ENCODE measurements around the gene FADS1. TPM values are rescaled to one million over a fixed set of nuclear protein-coding genes. Genes with fewer than 3 reads are reported as not detected.

FADS1 gene
- total RNA-seq, 2 donors from 2014 or later = 1.2 to 4.6 TPM

- H3K9me3 ChIP-seq (ENCODE audit: control insufficient read depth, low read length, poor library complexity, severe bottlenecking) = no peaks in the 10 kb centered on the region
- Mint-ChIP-seq H3K4me3 (no peak overlapping the region), H3K27ac (no peak overlapping the region), H3K4me1 (peaks cover 9% of the 10 kb centered on the region), H3K36me3 (ENCODE audit: low read depth) (peaks cover 2% of the 10 kb centered on the region), H3K27me3 (no peaks in the 10 kb centered on the region)
- no peak for DNase-seq
- ATAC-seq = no peak
These were observed 22.1 kb upstream of the FADS1 start for GRCh38 chr11:61838921-61839320.

DNA sequence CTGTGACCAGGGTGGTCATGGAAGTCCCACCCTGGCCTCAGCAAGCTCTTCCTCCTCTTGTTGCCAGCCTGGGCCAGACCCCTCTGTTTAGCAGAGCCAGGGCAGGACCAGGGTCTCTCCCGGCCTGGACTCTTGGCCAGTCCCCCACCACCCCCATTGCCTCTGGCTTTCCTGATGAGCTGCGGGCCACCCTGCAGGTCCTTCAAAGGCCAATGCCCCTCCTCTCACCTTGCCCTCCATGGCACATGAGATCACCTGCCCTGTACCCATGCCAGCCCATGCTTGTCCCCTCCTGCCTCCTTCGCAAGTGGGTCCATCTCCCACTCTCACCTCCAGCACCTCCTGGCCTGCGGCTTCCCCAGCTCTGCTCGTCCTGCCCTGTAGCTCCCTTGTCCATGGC, 21.7 kb upstream of the FADS1 start:
- H3K27ac Mint-ChIP-seq = no peak overlapping the region
- ATAC-seq (no peak), DNase-seq (no peak)
- peaks cover 2% of the 10 kb centered on the region for H3K36me3 Mint-ChIP-seq (ENCODE audit: low read depth)
- no peaks in the 10 kb centered on the region for H3K27me3 Mint-ChIP-seq
- no peak overlapping the region for H3K4me3 Mint-ChIP-seq
- H3K9me3 ChIP-seq (ENCODE audit: control insufficient read depth, low read length, poor library complexity, severe bottlenecking) = no peaks in the 10 kb centered on the region
- H3K4me1 Mint-ChIP-seq = peaks cover 13% of the 10 kb centered on the region

DNA sequence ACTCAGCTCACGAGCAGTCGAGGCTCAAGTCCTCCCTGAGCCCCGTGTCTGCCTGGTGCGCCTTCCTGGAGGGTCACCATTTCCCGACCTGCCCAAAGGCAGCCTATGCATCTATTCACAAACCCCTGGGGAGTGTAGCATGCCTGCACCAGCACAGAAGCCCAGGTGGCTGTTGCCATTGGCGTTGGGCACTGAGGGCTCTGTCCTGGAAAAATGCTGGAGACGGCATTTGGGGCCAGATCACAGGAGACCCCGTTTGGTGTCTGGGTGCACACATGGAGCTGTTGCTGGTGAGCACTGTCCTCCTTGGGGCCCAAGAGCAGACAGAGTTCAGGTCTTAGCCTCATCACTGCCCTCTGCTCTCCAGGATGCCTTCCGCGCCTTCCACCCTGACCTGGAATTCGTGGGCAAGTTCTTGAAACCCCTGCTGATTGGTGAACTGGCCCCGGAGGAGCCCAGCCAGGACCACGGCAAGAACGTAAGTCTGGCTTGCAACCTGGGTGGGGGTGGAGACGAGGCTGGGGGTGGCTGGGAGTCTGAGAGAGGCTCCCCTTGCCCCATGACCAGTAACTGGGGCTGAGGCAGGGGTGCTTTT, 20.7 kb upstream of the FADS1 start:
- H3K4me1 Mint-ChIP-seq = peaks cover 21% of the 10 kb centered on the region
- no peak overlapping the region for H3K27ac Mint-ChIP-seq
- H3K4me3 Mint-ChIP-seq = no peak overlapping the region
- H3K27me3 Mint-ChIP-seq = no peaks in the 10 kb centered on the region
- ATAC-seq = no peak
- DNase-seq = no peak
- H3K36me3 Mint-ChIP-seq (ENCODE audit: low read depth) = peaks cover 2% of the 10 kb centered on the region
- H3K9me3 ChIP-seq (ENCODE audit: control insufficient read depth, low read length, poor library complexity, severe bottlenecking) = no peaks in the 10 kb centered on the region

DNA sequence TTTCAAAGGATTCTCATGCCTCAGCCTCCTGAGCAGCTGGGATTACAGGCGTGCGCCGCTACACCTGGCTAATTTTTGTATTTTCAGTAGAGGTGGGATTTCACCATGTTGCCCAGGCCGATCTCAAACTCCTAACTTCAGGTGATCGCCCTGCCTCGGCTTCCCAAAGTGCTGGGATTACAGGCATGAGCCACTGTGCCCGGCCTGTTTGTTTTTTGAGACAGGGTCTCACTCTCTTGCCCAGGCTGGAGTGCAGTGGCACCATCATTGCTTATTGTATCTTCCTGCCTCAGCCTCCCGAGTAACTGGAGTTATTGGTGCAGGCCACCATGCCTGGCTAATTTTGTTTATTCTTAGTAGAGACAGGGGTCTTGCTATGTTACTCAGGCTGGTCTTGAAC, 19.4 kb upstream of the FADS1 start:
- no peaks in the 10 kb centered on the region for H3K9me3 ChIP-seq (ENCODE audit: control insufficient read depth, low read length, poor library complexity, severe bottlenecking)
- Mint-ChIP-seq H3K36me3 (ENCODE audit: low read depth) (peaks cover 2% of the 10 kb centered on the region), H3K27me3 (peaks cover under 1% of the 10 kb centered on the region), H3K27ac (peak overlapping the region; percentile 82), H3K4me3 (no peak overlapping the region), H3K4me1 (peaks cover 28% of the 10 kb centered on the region)
- DNase-seq (no peak), ATAC-seq (no peak)

- peak in 1 of 3 donors; percentile 36 for DNase-seq
- no peaks in the 10 kb centered on the region for H3K9me3 ChIP-seq (ENCODE audit: control insufficient read depth, low read length, poor library complexity, severe bottlenecking)
- Mint-ChIP-seq H3K27ac (peak overlapping the region; percentile 82), H3K4me3 (peak overlapping the region; percentile 73), H3K27me3 (peaks cover 11% of the 10 kb centered on the region), H3K4me1 (peaks cover 36% of the 10 kb centered on the region), H3K36me3 (ENCODE audit: low read depth) (peaks cover 6% of the 10 kb centered on the region)
- ATAC-seq = peak; percentile 95
These were observed 17.7 kb upstream of the FADS1 start for GRCh38 chr11:61834278-61835048.

GRCh38 chr11:61833926-61834277, 17.1 kb upstream of the FADS1 start:
- Mint-ChIP-seq H3K27me3 (peaks cover 11% of the 10 kb centered on the region), H3K4me3 (peak overlapping the region; percentile 73), H3K4me1 (peaks cover 39% of the 10 kb centered on the region), H3K36me3 (ENCODE audit: low read depth) (peaks cover 4% of the 10 kb centered on the region), H3K27ac (peak overlapping the region; percentile 82)
- no peak for ATAC-seq
- no peaks in the 10 kb centered on the region for H3K9me3 ChIP-seq (ENCODE audit: control insufficient read depth, low read length, poor library complexity, severe bottlenecking)
- no peak for DNase-seq

DNA sequence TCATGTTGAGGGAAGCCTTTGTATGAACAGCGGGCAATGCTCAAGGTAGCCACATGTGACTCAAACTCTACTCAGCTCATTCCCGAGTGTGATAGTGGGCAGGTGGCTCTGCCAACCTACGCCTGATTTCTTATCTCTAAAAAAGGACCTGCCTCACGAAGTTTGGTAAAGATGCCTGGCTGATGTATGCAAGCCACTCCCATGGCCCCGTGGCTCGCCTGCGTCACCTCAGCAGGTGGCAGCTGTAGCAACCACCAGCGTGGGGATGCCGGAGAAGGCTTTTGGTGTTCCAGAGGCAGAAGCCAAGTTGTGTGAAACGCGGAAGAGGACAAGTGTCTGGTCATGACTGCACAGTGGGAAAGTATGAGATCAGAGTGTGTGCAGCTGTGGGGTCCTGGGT, 16.7 kb upstream of the FADS1 start:
- peak; percentile 65 for ATAC-seq
- H3K4me3 Mint-ChIP-seq = peak overlapping the region; percentile 73

GRCh38 chr11:61832754-61833153, 16.0 kb upstream of the FADS1 start:
- H3K4me3 Mint-ChIP-seq = no peak overlapping the region
- H3K27me3 Mint-ChIP-seq = peaks cover 11% of the 10 kb centered on the region
- H3K4me1 Mint-ChIP-seq = peaks cover 45% of the 10 kb centered on the region
- ATAC-seq (no peak), DNase-seq (no peak)
- H3K36me3 Mint-ChIP-seq (ENCODE audit: low read depth) = peaks cover 4% of the 10 kb centered on the region
- no peaks in the 10 kb centered on the region for H3K9me3 ChIP-seq (ENCODE audit: control insufficient read depth, low read length, poor library complexity, severe bottlenecking)
- peak overlapping the region; percentile 82 for H3K27ac Mint-ChIP-seq

More for the DNA sequence above, 16.7 kb upstream of the FADS1 start:
- peaks cover 4% of the 10 kb centered on the region for H3K36me3 Mint-ChIP-seq (ENCODE audit: low read depth)
- H3K27me3 Mint-ChIP-seq = peaks cover 11% of the 10 kb centered on the region
- no peak for DNase-seq
- no peaks in the 10 kb centered on the region for H3K9me3 ChIP-seq (ENCODE audit: control insufficient read depth, low read length, poor library complexity, severe bottlenecking)
- peaks cover 41% of the 10 kb centered on the region for H3K4me1 Mint-ChIP-seq
- H3K27ac Mint-ChIP-seq = peak overlapping the region; percentile 82

DNA sequence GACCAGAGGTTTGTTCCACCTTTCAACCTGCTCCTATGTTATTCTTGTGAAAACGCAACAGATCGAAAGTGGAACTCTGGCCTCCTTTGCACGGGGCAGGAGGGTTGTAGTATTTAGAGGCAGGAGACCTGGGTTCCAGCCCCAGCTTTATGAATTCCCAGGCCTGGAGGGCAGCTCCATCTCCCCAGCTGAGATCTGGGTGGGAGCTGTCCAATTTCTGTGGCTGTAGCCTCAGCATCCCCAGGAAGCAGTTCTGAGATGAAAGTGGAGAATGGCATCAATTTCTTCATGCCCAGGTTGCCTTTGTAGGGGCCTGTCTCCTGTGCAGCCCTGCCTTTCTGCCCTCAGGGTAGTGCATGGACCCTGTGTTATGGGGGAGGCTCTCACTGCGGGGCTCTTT, 15.4 kb upstream of the FADS1 start:
- H3K27ac Mint-ChIP-seq = peak overlapping the region; percentile 24
- no peak for ATAC-seq
- no peak overlapping the region for H3K4me3 Mint-ChIP-seq
- DNase-seq = no peak
- peaks cover 46% of the 10 kb centered on the region for H3K4me1 Mint-ChIP-seq
- H3K36me3 Mint-ChIP-seq (ENCODE audit: low read depth) = peaks cover 4% of the 10 kb centered on the region
- H3K27me3 Mint-ChIP-seq = peaks cover 11% of the 10 kb centered on the region
- no peaks in the 10 kb centered on the region for H3K9me3 ChIP-seq (ENCODE audit: control insufficient read depth, low read length, poor library complexity, severe bottlenecking)

GRCh38 chr11:61830237-61831105, 13.7 kb upstream of the FADS1 start:
- Mint-ChIP-seq H3K4me3 (peak overlapping the region; percentile 91), H3K36me3 (ENCODE audit: low read depth) (peaks cover 4% of the 10 kb centered on the region), H3K4me1 (peaks cover 45% of the 10 kb centered on the region), H3K27me3 (peaks cover 16% of the 10 kb centered on the region), H3K27ac (peak overlapping the region; percentile 78)
- DNase-seq (no peak), ATAC-seq (no peak)
- H3K9me3 ChIP-seq (ENCODE audit: control insufficient read depth, low read length, poor library complexity, severe bottlenecking) = no peaks in the 10 kb centered on the region

- ATAC-seq (no peak), DNase-seq (no peak)
- Mint-ChIP-seq H3K36me3 (ENCODE audit: low read depth) (peaks cover 4% of the 10 kb centered on the region), H3K27ac (peak overlapping the region; percentile 39), H3K27me3 (peaks cover 16% of the 10 kb centered on the region), H3K4me1 (peaks cover 43% of the 10 kb centered on the region), H3K4me3 (peak overlapping the region; percentile 91)
- H3K9me3 ChIP-seq (ENCODE audit: control insufficient read depth, low read length, poor library complexity, severe bottlenecking) = no peaks in the 10 kb centered on the region
These were observed 13.0 kb upstream of the FADS1 start for GRCh38 chr11:61829806-61830205.

GRCh38 chr11:61828629-61829407, 12.0 kb upstream of the FADS1 start:
- Mint-ChIP-seq H3K27ac (peak overlapping the region; percentile 78), H3K27me3 (peaks cover 16% of the 10 kb centered on the region), H3K4me1 (peaks cover 40% of the 10 kb centered on the region), H3K36me3 (ENCODE audit: low read depth) (peaks cover 4% of the 10 kb centered on the region), H3K4me3 (peak overlapping the region; percentile 91)
- peak; percentile 44 for ATAC-seq
- no peaks in the 10 kb centered on the region for H3K9me3 ChIP-seq (ENCODE audit: control insufficient read depth, low read length, poor library complexity, severe bottlenecking)
- DNase-seq = peak in 1 of 3 donors; percentile 35

DNA sequence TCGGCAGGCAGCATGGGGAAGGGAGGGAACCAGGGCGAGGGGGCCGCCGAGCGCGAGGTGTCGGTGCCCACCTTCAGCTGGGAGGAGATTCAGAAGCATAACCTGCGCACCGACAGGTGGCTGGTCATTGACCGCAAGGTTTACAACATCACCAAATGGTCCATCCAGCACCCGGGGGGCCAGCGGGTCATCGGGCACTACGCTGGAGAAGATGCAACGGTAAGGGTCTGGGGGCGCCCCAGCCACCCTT, 11.5 kb upstream of the FADS1 start:
- DNase-seq (no peak), ATAC-seq (peak; percentile 1)
- H3K27me3 Mint-ChIP-seq = peaks cover 16% of the 10 kb centered on the region
- H3K4me1 Mint-ChIP-seq = peaks cover 35% of the 10 kb centered on the region
- H3K9me3 ChIP-seq (ENCODE audit: control insufficient read depth, low read length, poor library complexity, severe bottlenecking) = no peaks in the 10 kb centered on the region
- peak overlapping the region; percentile 78 for H3K27ac Mint-ChIP-seq
- peaks cover 4% of the 10 kb centered on the region for H3K36me3 Mint-ChIP-seq (ENCODE audit: low read depth)
- peak overlapping the region; percentile 91 for H3K4me3 Mint-ChIP-seq
